Sigmoid colon (tissue), 7 donors: ENCODE results near the gene ZFYVE21. TPM values are rescaled to one million over a fixed set of nuclear protein-coding genes. Genes with fewer than 3 reads are reported as not detected.

ENCODE experiments used
- DNase-seq: peaks from one replicate; pipeline ENCODE4 v3.0.0-alpha.2; 2019
- H3K27ac ChIP-seq, 4 donors: fragments of 200-600 bp; sonication (generic); one replicate each; pipeline ENCODE4 v1.5.1; 2016 to 2019; ENCODE audit warnings: mild to moderate bottlenecking in 1 of 4
- H3K27me3 ChIP-seq, 3 donors: fragments of 200-600 bp; sonication (generic); one replicate each; pipeline ENCODE4 v1.5.1; 2019; ENCODE audit warnings: mild to moderate bottlenecking in 1 of 3
- H3K36me3 ChIP-seq, 4 donors: fragments of 200-600 bp; sonication (generic); one replicate each; pipeline ENCODE4 v1.5.1; 2016 to 2019
- H3K4me1 ChIP-seq, 4 donors: fragments of 200-600 bp; sonication (generic); one replicate each; pipeline ENCODE4 v1.5.1; 2017 to 2019
- H3K4me3 ChIP-seq, 4 donors: fragments of 200-600 bp; sonication (generic); one replicate each; pipeline ENCODE4 v1.5.1; 2017 to 2019; ENCODE audit warnings: mild to moderate bottlenecking in 2 of 4, moderate library complexity in 1 of 4
- H3K9me3 ChIP-seq, 4 donors: fragments of 200-600 bp in 3 of 4; sonication (generic) in 3 of 4; one replicate each; pipeline versions ENCODE4 v1.5.1 to v1.6.1; 2013 to 2019
- EP300 ChIP-seq, 4 donors: sonication (generic); formaldehyde crosslinking; IDR thresholded peaks; one replicate each; pipeline ENCODE4 v1.6.1; 2017; ENCODE audit warnings: antibody characterized with exemption in 4 of 4
- POLR2A ChIP-seq, 2 donors: fragments of 450-650 bp; IDR thresholded peaks; one replicate each; pipeline ENCODE4 v1.6.1; 2016; ENCODE audit warnings: antibody characterized with exemption in 2 of 2, mild to moderate bottlenecking in 2 of 2, moderate library complexity in 2 of 2
- POLR2AphosphoS5 ChIP-seq, 4 donors: sonication (generic); formaldehyde crosslinking; IDR thresholded peaks; one replicate each; pipeline ENCODE4 v1.6.1; 2017; ENCODE audit warnings: antibody characterized with exemption in 4 of 4
- WGBS, 2 donors: extraction: QIAGEN DNeasy Blood & Tissue Kit; methylation state at CpG; one replicate each; pipeline ENCODE4 v1.1.7; 2013; 5-methylcytosine and 5-hydroxymethylcytosine counted together
- intact Hi-C: fragments of 100-400 bp; cut with DNase I; formaldehyde crosslinking; loops from one replicate; pipeline ENCODE4 v1.15.1; 2023
- polyA plus RNA-seq, 3 donors: library from polyadenylated mRNA; stranded (reverse); fragments of 200-250 nt; gene quantifications; one replicate each; pipeline ENCODE4 v1.2.3, GENCODE V29; 2013
- total RNA-seq, 4 donors: library from RNA; depleted of rRNA; stranded (reverse); fragments of >200 nt; gene quantifications; one replicate each; pipeline ENCODE4 v1.1.0, GENCODE V29; 2016
- TF ChIP-seq, protein P1 (sequence below), 4 experiments: fragments of 450-650 bp in 3 of 4; fragments of 200-600 bp in 1 of 4; IDR thresholded peaks; one replicate each; pipeline ENCODE4 v1.5.1; 2016 to 2019; ENCODE audit warnings: antibody characterized with exemption in 4 of 4, mild to moderate bottlenecking in 3 of 4, moderate library complexity in 2 of 4
- donor health status: healthy with polysubstance abuse.
- donor health status: Bipolar disorder and iron deficiency.
- donor health status: healthy.

The ZFYVE21 gene
- total and polyA plus RNA-seq, 7 donors: 41.7 to 106 (median 86.3) TPM

GRCh38 chr14:103710771-103711377 is 4.7 kb upstream of the ZFYVE21 start:
- no peaks in the 10 kb centered on the region for H3K9me3 ChIP-seq
- 11 to 64% methylated on average over 9 of the region's 9 CpGs for WGBS, 2 donors
- no peak overlapping the region for H3K4me3 ChIP-seq
- H3K27me3 ChIP-seq: no peaks in the 10 kb centered on the region
- peaks cover 0 to 19% (median 4%) of the 10 kb centered on the region in 4 donors for H3K36me3 ChIP-seq
- intact Hi-C loops: no loop called here
- H3K4me1 ChIP-seq: peaks cover 0 to 51% (median 45%) of the 10 kb centered on the region in 4 donors
- no peak for DNase-seq
- H3K27ac ChIP-seq: peak overlapping the region; percentile 61 to 71 (median 69)
- TF ChIP-seq POLR2AphosphoS5 (IDR thresholded peaks at IDR 0.05): no peak
- no peak for TF ChIP-seq EP300 (IDR thresholded peaks at IDR 0.05)
- TF ChIP-seq, protein P1, sequence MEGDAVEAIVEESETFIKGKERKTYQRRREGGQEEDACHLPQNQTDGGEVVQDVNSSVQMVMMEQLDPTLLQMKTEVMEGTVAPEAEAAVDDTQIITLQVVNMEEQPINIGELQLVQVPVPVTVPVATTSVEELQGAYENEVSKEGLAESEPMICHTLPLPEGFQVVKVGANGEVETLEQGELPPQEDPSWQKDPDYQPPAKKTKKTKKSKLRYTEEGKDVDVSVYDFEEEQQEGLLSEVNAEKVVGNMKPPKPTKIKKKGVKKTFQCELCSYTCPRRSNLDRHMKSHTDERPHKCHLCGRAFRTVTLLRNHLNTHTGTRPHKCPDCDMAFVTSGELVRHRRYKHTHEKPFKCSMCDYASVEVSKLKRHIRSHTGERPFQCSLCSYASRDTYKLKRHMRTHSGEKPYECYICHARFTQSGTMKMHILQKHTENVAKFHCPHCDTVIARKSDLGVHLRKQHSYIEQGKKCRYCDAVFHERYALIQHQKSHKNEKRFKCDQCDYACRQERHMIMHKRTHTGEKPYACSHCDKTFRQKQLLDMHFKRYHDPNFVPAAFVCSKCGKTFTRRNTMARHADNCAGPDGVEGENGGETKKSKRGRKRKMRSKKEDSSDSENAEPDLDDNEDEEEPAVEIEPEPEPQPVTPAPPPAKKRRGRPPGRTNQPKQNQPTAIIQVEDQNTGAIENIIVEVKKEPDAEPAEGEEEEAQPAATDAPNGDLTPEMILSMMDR (IDR thresholded peaks at IDR 0.05): no peak
- TF ChIP-seq POLR2A (IDR thresholded peaks at IDR 0.05): no peak

DNA sequence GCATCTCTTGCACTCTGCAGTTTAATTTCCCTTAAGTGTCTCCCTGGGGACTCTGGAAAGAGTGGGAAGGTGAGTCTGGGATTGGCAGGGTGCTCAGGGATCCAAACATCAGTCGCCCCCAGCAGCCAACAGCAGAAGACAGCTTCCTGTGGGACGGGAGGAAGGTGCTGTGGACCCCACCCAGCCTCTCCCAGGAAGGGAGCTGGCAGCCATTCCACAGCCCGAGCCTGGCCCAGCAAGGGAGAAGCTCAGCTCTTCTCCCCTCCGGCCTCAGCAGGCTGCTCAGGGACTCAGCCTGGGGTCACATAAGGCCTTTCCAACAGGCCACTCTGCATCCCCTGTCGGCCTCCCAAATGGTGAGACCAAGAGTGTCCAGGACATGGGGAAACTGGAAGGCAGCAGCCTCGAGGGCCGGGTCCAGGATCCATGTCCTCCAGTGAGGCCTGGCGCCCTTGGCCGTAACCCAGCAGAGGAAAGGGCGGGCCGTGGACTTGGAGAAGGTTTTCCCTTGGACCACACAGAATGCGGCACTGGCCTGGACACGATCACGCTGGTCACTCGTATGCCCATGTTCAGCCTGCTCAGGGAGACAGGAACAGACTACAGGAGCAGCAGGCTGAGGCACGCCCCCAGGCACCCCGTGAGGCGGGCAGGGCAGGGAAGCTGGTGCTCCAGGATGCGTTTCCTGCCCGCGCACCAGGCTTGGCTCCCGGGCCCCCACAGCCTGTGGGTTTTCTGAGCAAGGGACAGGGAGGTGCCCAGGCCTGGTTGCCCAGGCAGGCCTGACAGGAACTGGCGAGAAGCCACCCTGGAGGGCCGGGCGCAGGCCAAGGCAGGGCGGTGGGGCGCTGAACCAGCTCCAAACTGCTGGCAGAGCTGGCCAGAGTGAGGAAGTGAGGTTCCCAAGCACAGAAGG is 3.8 kb upstream of the ZFYVE21 start:
- Histone ChIP-seq H3K4me3 (no peak overlapping the region), H3K36me3 (peaks cover 0 to 16% (median 2%) of the 10 kb centered on the region in 4 donors), H3K27me3 (no peaks in the 10 kb centered on the region), H3K9me3 (no peaks in the 10 kb centered on the region), H3K27ac (peak overlapping the region; percentile 61 to 71 (median 69)), H3K4me1 (peaks cover 0 to 56% (median 49%) of the 10 kb centered on the region in 4 donors)
- 17 to 60% methylated on average over 27 of the region's 27 CpGs for WGBS, 2 donors
- peak; percentile 84 for DNase-seq
- TF ChIP-seq POLR2A (IDR thresholded peaks at IDR 0.05) (no peak), POLR2AphosphoS5 (IDR thresholded peaks at IDR 0.05) (peak in 1 of 4 donors; percentile 6), EP300 (IDR thresholded peaks at IDR 0.05) (no peak)
- TF ChIP-seq, protein P1 (IDR thresholded peaks at IDR 0.05): no peak
- intact Hi-C loops: no loop called here

DNA sequence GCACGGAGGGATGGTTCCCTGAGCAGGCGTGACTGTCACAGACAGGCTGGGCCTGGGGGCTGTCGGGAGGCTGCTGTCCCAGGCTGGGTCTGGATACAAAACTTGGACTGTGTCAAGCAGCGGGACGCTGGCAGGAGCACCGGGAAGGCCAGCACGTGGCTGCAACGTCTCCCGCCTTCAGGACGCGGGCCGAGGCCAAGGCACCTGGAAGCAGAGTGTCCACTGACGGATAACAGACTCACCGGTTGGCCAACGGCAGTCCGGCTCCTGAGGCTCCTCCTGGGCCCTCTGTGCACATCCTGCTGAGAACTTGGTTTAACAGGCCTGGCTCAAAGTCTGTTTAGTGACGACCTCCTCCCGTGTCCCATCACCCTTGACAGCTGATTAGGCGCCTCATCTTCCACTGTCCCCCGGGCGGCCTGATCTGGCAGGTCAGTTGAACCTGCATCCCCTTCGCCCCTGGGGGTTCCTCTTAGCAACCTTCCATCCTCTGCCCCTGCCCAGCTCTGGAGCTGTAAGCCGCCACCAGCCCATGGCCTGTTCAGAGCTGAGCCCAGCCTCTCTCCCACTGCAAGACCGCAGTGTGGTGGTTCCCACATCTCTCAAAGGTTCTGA is 2.9 kb upstream of the ZFYVE21 start:
- intact Hi-C loops: no loop called here
- no peak overlapping the region for H3K4me3 ChIP-seq
- H3K9me3 ChIP-seq: no peaks in the 10 kb centered on the region
- peaks cover 0 to 65% (median 58%) of the 10 kb centered on the region in 4 donors for H3K4me1 ChIP-seq
- peak overlapping the region; percentile 61 to 71 (median 69) for H3K27ac ChIP-seq
- H3K36me3 ChIP-seq: peaks cover 0 to 7% (median 0%) of the 10 kb centered on the region in 4 donors
- TF ChIP-seq POLR2A (IDR thresholded peaks at IDR 0.05): no peak
- peak in 1 of 4 donors; percentile 26 for TF ChIP-seq POLR2AphosphoS5 (IDR thresholded peaks at IDR 0.05)
- 87 to 89% methylated on average over 24 of the region's 24 CpGs for WGBS, 2 donors
- H3K27me3 ChIP-seq: no peaks in the 10 kb centered on the region
- DNase-seq: no peak

DNA sequence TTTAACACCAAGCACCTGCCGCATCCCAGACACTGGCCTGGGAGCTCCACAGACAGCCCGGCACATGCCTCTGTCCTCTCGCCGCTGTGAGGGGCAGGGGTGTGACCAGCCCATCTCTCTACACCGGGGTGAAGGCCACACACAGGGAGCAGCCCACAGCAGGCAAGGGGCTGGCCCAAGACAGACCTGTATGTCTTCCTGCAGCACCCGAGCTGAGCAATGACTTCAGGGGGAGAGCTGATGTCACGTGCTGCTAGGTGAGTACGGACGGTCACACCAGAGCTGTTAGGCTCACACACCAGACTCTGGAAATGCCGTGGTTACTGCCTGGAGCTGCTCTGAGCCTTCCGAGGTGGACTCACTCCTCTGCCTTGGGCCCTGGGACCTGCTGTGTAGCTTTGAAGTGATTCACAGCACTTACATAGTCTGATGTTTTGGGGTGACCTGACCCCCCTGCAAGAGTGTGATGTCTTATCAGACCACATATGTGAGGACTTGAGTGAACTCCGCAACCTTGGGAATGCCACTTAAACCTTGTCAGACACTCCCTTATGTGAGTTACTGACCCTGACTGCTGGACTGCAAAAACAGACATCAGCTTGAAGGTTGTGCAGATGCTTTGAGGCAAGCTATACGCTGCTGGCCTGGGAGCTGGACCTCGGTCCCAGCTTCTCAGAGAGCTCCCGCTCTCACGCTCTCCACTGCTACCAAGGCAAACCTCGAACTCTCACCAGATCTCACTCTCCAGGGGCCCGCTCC is 2.1 kb upstream of the ZFYVE21 start:
- Histone ChIP-seq H3K4me3 (no peak overlapping the region), H3K9me3 (no peaks in the 10 kb centered on the region), H3K27ac (no peak overlapping the region), H3K27me3 (no peaks in the 10 kb centered on the region), H3K36me3 (no peaks in the 10 kb centered on the region), H3K4me1 (peaks cover 0 to 65% (median 62%) of the 10 kb centered on the region in 4 donors)
- intact Hi-C loops: no loop called here
- no peak for DNase-seq
- no peak for TF ChIP-seq POLR2A (IDR thresholded peaks at IDR 0.05)
- TF ChIP-seq, protein P1 (IDR thresholded peaks at IDR 0.05): no peak
- TF ChIP-seq POLR2AphosphoS5 (IDR thresholded peaks at IDR 0.05): no peak
- no peak for TF ChIP-seq EP300 (IDR thresholded peaks at IDR 0.05)
- 91 to 93% methylated on average over 18 of the region's 18 CpGs for WGBS, 2 donors
